Activated naive CD4-positive, alpha-beta T cell treated with anti-CD3 and anti-CD28 coated beads, Interleukin-2, amount 50 U/mL, for 72 hours (primary cell): ENCODE results near the gene PSMD12. TPM values are rescaled to one million over a fixed set of nuclear protein-coding genes. Genes with fewer than 3 reads are reported as not detected.
"Not testable (repeated sequence)": the region's sequence is repeated elsewhere in the genome, so short reads cannot be mapped to it uniquely, and the experiment has no call there.

Experiments used
- ATAC-seq, 2 donors: fragments of 150-1000 bp; cut with Tn5 transposase; 2 replicates each; pipeline ENCODE4 v1.10.0; 2021; ENCODE audit warnings: mild to moderate bottlenecking in 2 of 2, moderate library complexity in 2 of 2
- DNase-seq, 2 donors: peaks; one replicate each; pipeline ENCODE4 v3.0.0; 2021 to 2022; ENCODE audit warnings: low spot score in 2 of 2
- H3K27ac Mint-ChIP-seq, 2 donors: one replicate each; pipeline ENCODE4 v1.8.0; 2022; ENCODE audit warnings: mild to moderate bottlenecking in 2 of 2, mixed read lengths in 2 of 2
- H3K36me3 Mint-ChIP-seq, 2 donors: one replicate each; pipeline ENCODE4 v1.8.0; 2022; ENCODE audit warnings: mixed read lengths in 2 of 2
- H3K9me3 Mint-ChIP-seq, 2 donors: one replicate each; pipeline ENCODE4 v1.8.0; 2022; ENCODE audit warnings: mixed read lengths in 2 of 2
- total RNA-seq, 2 donors: library from RNA; stranded (reverse); gene quantifications; one replicate each; pipeline ENCODE4 v1.2.3, GENCODE V29; 2022

PSMD12 gene
- total RNA-seq, 2 donors from 2014 or later = 79.7 to 92.9 TPM

- H3K27ac Mint-ChIP-seq = no peak overlapping the region
- no peaks in the 10 kb centered on the region for H3K9me3 Mint-ChIP-seq
- ATAC-seq = no peak
- no peak for DNase-seq
- peaks cover 12 to 13% of the 10 kb centered on the region in 2 donors for H3K36me3 Mint-ChIP-seq
These were observed 8.7 kb upstream of the PSMD12 start for GRCh38 chr17:67375054-67375427.

GRCh38 chr17:67374329-67375053 is 8.1 kb upstream of the PSMD12 start:
- Mint-ChIP-seq H3K36me3 (peaks cover 7 to 8% of the 10 kb centered on the region in 2 donors), H3K27ac (peak overlapping the region in 1 of 2 donors; percentile 11), H3K9me3 (no peaks in the 10 kb centered on the region)
- ATAC-seq = peak; percentile 43 to 58
- peak; percentile 81 to 86 for DNase-seq

GRCh38 chr17:67372751-67373150 is 6.4 kb upstream of the PSMD12 start:
- DNase-seq (no peak), ATAC-seq (no peak)
- no peaks in the 10 kb centered on the region for H3K9me3 Mint-ChIP-seq
- no peak overlapping the region for H3K27ac Mint-ChIP-seq
- H3K36me3 Mint-ChIP-seq = no peaks in the 10 kb centered on the region

GRCh38 chr17:67369676-67370075 is 3.3 kb upstream of the PSMD12 start:
- DNase-seq (no peak), ATAC-seq (no peak)
- Mint-ChIP-seq H3K9me3 (no peaks in the 10 kb centered on the region), H3K36me3 (peaks cover 9 to 17% of the 10 kb centered on the region in 2 donors), H3K27ac (no peak overlapping the region)

- DNase-seq (peak in 1 of 2 donors; percentile 36), ATAC-seq (peak; percentile 73 to 87)
- H3K36me3 Mint-ChIP-seq = peaks cover 20 to 47% of the 10 kb centered on the region in 2 donors
These were observed 612 bp downstream of the PSMD12 start for GRCh38 chr17:67365738-67366192.

GRCh38 chr17:67364847-67365737 is 1.3 kb downstream of the PSMD12 start:
- no peaks in the 10 kb centered on the region for H3K9me3 Mint-ChIP-seq
- DNase-seq (no peak), ATAC-seq (no peak)
- peaks cover 23 to 53% of the 10 kb centered on the region in 2 donors for H3K36me3 Mint-ChIP-seq
- H3K27ac Mint-ChIP-seq = peak overlapping the region; percentile 98 to 99

More at GRCh38 chr17:67365738-67366192, 612 bp downstream of the PSMD12 start:
- Mint-ChIP-seq H3K9me3 (no peaks in the 10 kb centered on the region), H3K27ac (peak overlapping the region; percentile 98 to 99)

- H3K9me3 Mint-ChIP-seq = no peaks in the 10 kb centered on the region
- ATAC-seq = no peak
- no peak for DNase-seq
- no peak overlapping the region for H3K27ac Mint-ChIP-seq
- peaks cover 23 to 58% of the 10 kb centered on the region in 2 donors for H3K36me3 Mint-ChIP-seq
These were observed 4.2 kb downstream of the PSMD12 start for GRCh38 chr17:67362173-67362572.

- no peaks in the 10 kb centered on the region for H3K9me3 Mint-ChIP-seq
- DNase-seq = no peak
- no peak for ATAC-seq
- peak overlapping the region; percentile 62 to 70 for H3K27ac Mint-ChIP-seq
- H3K36me3 Mint-ChIP-seq = peaks cover 25 to 61% of the 10 kb centered on the region in 2 donors
These were observed 5.5 kb downstream of the PSMD12 start for GRCh38 chr17:67360880-67361279.

GRCh38 chr17:67359960-67360791 is 6.2 kb downstream of the PSMD12 start:
- peaks cover 20 to 61% of the 10 kb centered on the region in 2 donors for H3K36me3 Mint-ChIP-seq

GRCh38 chr17:67358612-67359011 is 7.8 kb downstream of the PSMD12 start:
- no peaks in the 10 kb centered on the region for H3K9me3 Mint-ChIP-seq
- peaks cover 14 to 60% of the 10 kb centered on the region in 2 donors for H3K36me3 Mint-ChIP-seq
- DNase-seq (no peak), ATAC-seq (peak; percentile 48 to 52)
- peak overlapping the region; percentile 81 to 98 for H3K27ac Mint-ChIP-seq

More at GRCh38 chr17:67359960-67360791, 6.2 kb downstream of the PSMD12 start:
- ATAC-seq (peak; percentile 85 to 92), DNase-seq (peak in 1 of 2 donors; percentile 49)
- Mint-ChIP-seq H3K9me3 (no peaks in the 10 kb centered on the region), H3K27ac (peak overlapping the region; percentile 62 to 70)

GRCh38 chr17:67353929-67354574 is 12.3 kb downstream of the PSMD12 start:
- Mint-ChIP-seq H3K27ac (peak overlapping the region; percentile 11 to 32), H3K36me3 (peaks cover 10 to 42% of the 10 kb centered on the region in 2 donors), H3K9me3 (no peaks in the 10 kb centered on the region)
- DNase-seq (no peak), ATAC-seq (no peak)

GRCh38 chr17:67353161-67353560 is 13.2 kb downstream of the PSMD12 start:
- no peak for DNase-seq

GRCh38 chr17:67349420-67349819 is 17.0 kb downstream of the PSMD12 start:
- no peak for ATAC-seq
- DNase-seq = no peak
- no peaks in the 10 kb centered on the region for H3K9me3 Mint-ChIP-seq
- peaks cover 8 to 35% of the 10 kb centered on the region in 2 donors for H3K36me3 Mint-ChIP-seq
- H3K27ac Mint-ChIP-seq = no peak overlapping the region

More at GRCh38 chr17:67353161-67353560, 13.2 kb downstream of the PSMD12 start:
- no peaks in the 10 kb centered on the region for H3K9me3 Mint-ChIP-seq
- H3K36me3 Mint-ChIP-seq = peaks cover 10 to 42% of the 10 kb centered on the region in 2 donors
- H3K27ac Mint-ChIP-seq = peak overlapping the region; percentile 32 to 84
- no peak for ATAC-seq

GRCh38 chr17:67347826-67348225 is 18.6 kb downstream of the PSMD12 start:
- Mint-ChIP-seq H3K27ac (peak overlapping the region in 1 of 2 donors; percentile 8), H3K36me3 (peaks cover 16 to 29% of the 10 kb centered on the region in 2 donors)
- ATAC-seq = no peak

GRCh38 chr17:67343237-67343636 is 23.1 kb downstream of the PSMD12 start:
- H3K36me3 Mint-ChIP-seq = peaks cover 23 to 49% of the 10 kb centered on the region in 2 donors
- no peak for DNase-seq
- ATAC-seq = no peak
- peak overlapping the region; percentile 0 to 11 for H3K27ac Mint-ChIP-seq
- no peaks in the 10 kb centered on the region for H3K9me3 Mint-ChIP-seq

More at GRCh38 chr17:67347826-67348225, 18.6 kb downstream of the PSMD12 start:
- H3K9me3 Mint-ChIP-seq = no peaks in the 10 kb centered on the region
- no peak for DNase-seq

GRCh38 chr17:67338353-67338752 is 28.0 kb downstream of the PSMD12 start:
- ATAC-seq, H3K27ac Mint-ChIP-seq, H3K9me3 Mint-ChIP-seq, DNase-seq: not testable (repeated sequence)
- H3K36me3 Mint-ChIP-seq = peaks cover 17 to 29% of the 10 kb centered on the region in 2 donors
